VCaP (cell line): ENCODE measurements around the gene RSRC2.
"Not testable (repeated sequence)": the region's sequence is repeated elsewhere in the genome, so short reads cannot be mapped to it uniquely, and the experiment has no call there.

Experiments
- H3K27ac ChIP-seq: fragments of 450-650 bp; 2 replicates; pipeline ENCODE4 v1.5.1; 2017
- TF ChIP-seq, protein P1 (sequence below): fragments of 450-650 bp; conservative IDR thresholded peaks from 2 replicates; pipeline ENCODE4 v1.5.1; 2017; ENCODE audit warnings: mild to moderate bottlenecking, moderate library complexity

Gene RSRC2

DNA sequence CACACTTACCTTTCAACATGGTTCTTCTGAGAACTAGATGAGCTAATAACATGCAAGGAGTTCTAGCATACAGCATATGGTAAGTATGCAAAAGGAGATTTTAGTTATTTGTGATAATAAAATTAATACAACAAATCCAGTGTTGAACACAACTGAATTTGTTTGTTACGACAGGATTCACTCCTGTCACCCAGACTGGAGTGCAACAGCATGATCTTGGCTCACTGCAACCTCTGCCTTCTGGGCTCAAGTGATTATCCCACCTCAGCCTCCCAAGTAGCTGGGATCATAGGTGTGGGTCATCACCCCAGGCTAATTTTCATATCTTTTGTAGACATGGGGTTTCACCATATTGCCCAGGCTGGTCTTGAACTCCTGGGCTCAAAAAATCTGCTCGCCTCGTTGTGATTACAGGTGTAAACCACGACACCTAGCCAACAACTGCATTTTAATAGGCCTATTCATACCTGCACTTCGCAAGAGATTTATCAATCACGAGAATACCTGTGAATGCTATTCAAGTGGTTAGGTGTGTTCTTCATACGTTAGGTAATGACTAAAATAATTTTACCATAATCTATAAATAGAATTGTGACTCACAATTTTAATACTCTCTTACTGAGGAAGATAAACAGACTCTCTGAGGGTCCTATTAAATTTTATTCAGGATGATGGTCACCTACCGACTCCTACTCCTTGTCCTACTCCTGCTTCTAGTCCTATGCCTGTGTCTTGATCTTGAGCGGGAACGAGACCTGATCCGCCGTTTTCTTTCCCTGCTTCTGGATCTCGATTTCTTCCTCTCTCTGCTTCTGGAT, 10.0 kb downstream of the RSRC2 start:
- H3K27ac ChIP-seq, result no peak overlapping the region
- TF ChIP-seq, protein P1, sequence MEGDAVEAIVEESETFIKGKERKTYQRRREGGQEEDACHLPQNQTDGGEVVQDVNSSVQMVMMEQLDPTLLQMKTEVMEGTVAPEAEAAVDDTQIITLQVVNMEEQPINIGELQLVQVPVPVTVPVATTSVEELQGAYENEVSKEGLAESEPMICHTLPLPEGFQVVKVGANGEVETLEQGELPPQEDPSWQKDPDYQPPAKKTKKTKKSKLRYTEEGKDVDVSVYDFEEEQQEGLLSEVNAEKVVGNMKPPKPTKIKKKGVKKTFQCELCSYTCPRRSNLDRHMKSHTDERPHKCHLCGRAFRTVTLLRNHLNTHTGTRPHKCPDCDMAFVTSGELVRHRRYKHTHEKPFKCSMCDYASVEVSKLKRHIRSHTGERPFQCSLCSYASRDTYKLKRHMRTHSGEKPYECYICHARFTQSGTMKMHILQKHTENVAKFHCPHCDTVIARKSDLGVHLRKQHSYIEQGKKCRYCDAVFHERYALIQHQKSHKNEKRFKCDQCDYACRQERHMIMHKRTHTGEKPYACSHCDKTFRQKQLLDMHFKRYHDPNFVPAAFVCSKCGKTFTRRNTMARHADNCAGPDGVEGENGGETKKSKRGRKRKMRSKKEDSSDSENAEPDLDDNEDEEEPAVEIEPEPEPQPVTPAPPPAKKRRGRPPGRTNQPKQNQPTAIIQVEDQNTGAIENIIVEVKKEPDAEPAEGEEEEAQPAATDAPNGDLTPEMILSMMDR, result no peak

DNA sequence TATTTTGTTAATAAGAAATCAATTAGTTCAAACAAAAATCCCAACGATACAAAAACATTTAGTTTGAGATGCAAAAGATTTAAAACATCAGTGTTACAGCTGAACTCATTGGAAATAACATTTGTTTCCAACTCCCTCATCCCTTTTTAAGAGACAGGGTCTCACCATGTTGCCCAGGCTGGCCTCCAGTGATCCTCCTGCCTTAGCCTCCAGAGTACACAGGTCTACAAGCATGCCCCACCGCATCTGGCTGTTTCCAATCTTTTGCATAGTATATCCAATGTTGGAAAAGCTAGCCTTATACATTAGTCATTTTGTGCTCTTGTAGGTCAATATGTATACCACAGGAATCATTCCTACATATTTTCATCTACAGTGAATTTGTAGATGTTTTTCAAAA, 11.5 kb downstream of the RSRC2 start:
- TF ChIP-seq, protein P1, result no peak
- H3K27ac ChIP-seq, result no peak overlapping the region

DNA sequence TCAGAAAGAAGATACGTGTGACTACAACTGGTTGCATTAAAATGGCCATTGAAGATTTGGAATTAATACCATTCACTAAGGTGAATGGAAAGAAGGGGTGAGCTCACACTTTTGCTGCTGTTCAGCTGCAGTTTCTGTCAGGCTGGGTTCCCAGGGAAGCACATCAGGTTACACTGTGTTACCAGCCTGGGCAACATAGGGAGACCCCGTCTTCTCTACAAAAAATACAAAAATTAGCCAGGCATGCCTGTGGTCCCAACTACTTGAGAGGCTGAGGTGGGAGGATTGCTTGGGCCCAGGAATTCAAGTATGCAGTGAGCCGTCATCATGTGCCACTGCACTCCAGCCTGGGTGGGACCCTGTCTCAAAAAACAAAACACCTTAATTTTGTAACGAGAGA, 13.1 kb downstream of the RSRC2 start:
- H3K27ac ChIP-seq, result no peak overlapping the region
- TF ChIP-seq, protein P1, result no peak

DNA sequence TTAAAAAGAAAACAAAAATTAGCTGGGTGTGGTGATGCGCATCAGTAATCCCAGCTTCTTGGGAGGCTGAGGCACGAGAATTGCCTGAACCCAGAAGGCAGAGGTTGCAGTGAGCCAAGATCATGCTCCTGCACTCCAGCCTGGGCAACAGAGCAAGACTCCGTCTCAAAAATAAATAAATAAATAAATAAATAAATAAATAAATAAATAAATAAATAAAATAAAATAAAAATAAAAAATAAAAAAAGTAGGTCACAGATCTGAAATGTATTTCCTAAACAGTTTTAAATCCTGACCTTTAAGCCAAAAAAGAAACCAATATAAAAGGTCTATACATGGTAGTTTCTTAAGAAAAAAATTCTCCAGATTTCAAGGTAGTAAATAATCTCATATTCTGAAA, 13.7 kb downstream of the RSRC2 start:
- H3K27ac ChIP-seq, result not testable (repeated sequence)

DNA sequence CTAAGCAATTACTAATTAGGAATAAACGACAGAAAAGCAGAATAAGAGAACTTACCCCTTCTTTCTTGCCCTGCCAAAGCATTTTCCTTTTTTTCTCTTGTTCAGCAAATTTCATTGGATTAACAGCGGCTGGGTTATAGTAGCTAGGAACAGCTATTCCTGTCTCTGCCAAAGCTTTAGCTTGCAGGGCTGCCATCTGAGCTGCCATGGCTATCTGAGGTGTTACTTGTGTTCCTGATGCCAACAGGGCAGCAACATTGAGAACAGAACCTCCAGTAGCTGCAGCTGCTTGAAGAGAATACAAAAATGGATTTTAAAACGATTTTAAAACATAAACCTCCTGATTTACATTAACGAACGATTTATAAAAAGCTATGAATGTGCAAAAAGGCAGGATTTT, 18.6 kb downstream of the RSRC2 start:
- no peak overlapping the region for H3K27ac ChIP-seq

DNA sequence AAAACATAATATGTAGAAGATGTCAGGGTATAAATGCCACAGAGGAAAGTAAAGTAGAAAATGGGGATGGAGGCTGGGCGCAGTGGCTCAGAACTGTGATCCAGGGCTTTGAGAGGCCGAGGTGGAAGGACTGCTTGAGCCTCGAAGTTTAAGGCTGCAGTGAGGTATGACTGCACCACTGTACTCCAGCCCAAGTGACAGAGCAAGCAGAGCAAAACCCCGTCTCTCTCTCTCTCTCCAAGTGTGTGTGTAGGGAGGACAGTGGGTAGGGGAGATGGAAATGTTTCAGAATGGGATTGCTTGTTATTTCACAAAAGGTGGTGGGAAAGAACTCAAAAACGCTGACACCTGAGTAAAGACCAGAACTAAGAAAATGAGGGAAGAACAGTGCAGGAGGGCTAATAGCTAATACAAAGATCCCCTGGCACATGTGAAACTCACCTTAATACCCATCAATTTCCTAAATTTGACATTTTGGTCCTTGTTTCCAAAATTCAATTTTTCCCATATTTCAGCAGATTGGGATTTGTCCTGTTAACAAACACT, 20.3 kb downstream of the RSRC2 start:
- TF ChIP-seq, protein P1, result no peak
- no peak overlapping the region for H3K27ac ChIP-seq

More for the DNA sequence above, 18.6 kb downstream of the RSRC2 start:
- TF ChIP-seq, protein P1, result no peak

DNA sequence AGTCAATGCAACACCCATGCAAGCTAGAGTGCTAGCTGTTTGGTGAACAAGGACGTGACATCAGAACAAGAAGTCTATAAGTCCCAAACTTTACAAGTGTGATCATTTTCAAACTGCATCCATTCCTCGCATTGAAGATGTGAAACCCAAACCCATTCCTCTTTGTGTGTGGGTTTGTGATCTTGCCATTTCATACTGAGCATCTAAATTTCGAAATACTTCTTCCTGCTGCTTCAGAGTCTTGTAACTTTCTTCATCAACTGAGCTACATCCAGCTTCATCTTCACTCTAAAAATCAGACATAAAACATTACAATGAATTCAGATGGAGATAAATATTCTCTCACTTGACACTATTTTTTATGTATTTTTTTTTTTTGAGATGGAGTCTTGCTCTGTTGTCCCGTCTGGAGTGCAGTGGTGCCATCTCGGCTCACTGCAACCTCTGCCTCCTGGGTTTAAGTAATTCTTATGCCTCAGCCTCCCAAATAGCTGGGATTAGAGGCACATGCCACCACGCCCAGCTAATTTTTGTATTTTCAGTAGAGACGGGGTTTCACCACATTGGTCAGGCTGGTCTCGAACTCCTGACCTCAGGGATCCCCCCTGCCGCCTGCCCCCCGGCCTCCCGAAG, 21.2 kb downstream of the RSRC2 start:
- TF ChIP-seq, protein P1, result no peak

More for the DNA sequence above, 21.2 kb downstream of the RSRC2 start:
- no peak overlapping the region for H3K27ac ChIP-seq
